CD14-positive monocyte (primary cell): ENCODE data around the gene WDCP. TPM values are rescaled to one million over a fixed set of nuclear protein-coding genes. Genes with fewer than 3 reads are reported as not detected.

Source experiments
- DNase-seq, 3 donors: peaks; one replicate each; pipeline ENCODE4 v3.0.0-alpha.2; 2011 to 2022
- H2AFZ ChIP-seq: 2 replicates; pipeline ENCODE4 v1.6.0; 2012; ENCODE audit warnings: mild to moderate bottlenecking, low read depth, low read length, inconsistent platforms; ENCODE audit not compliant: insufficient read depth, poor library complexity, severe bottlenecking
- H3K27ac ChIP-seq, 2 donors: 1 replicate in 1 of 2; 2 replicates in 1 of 2; pipeline ENCODE4 v1.5.1; 2012 to 2013; ENCODE audit warnings: low read length in 2 of 2, control low read depth in 1 of 2, inconsistent platforms in 1 of 2, low read depth in 1 of 2, mild to moderate bottlenecking in 1 of 2
- H3K27me3 ChIP-seq, 2 donors: one replicate each; pipeline versions ENCODE4 v1.6.0 to v1.6.1; 2011 to 2013; ENCODE audit warnings: low read length in 2 of 2; ENCODE audit not compliant: control insufficient read depth in 2 of 2, insufficient read depth in 2 of 2
- H3K36me3 ChIP-seq, 2 donors: replicated peaks in 1 of 2; 1 replicate in 1 of 2; 2 replicates in 1 of 2; pipeline versions ENCODE4 v1.5.1 to v1.6.1; 2012 to 2013; ENCODE audit warnings: low read length in 2 of 2, control low read depth in 1 of 2, inconsistent platforms in 1 of 2, mild to moderate bottlenecking in 1 of 2; ENCODE audit not compliant: insufficient read depth in 2 of 2, control insufficient read depth in 1 of 2
- H3K4me1 ChIP-seq, 2 donors: 1 replicate in 1 of 2; 2 replicates in 1 of 2; pipeline versions ENCODE4 v1.5.1 to v1.6.1; 2012 to 2013; ENCODE audit warnings: low read length in 2 of 2, control low read depth in 1 of 2, inconsistent platforms in 1 of 2, mild to moderate bottlenecking in 1 of 2, moderate library complexity in 1 of 2; ENCODE audit not compliant: insufficient read depth in 2 of 2, control insufficient read depth in 1 of 2
- H3K4me2 ChIP-seq: replicated peaks from 2 replicates; pipeline ENCODE3; 2012; ENCODE audit warnings: low read length, moderate library complexity, mild to moderate bottlenecking; ENCODE audit not compliant: poor library complexity, severe bottlenecking; ENCODE audit errors: extremely low read depth
- H3K4me3 ChIP-seq, 3 experiments: fragments of 200-600 bp in 1 of 3; sonication (generic) in 1 of 3; replicated peaks in 1 of 3; 1 replicate in 2 of 3; 2 replicates in 1 of 3; pipeline ENCODE4 v1.5.1; 2011 to 2013; ENCODE audit warnings: low read length in 3 of 3, mild to moderate bottlenecking in 3 of 3, control low read depth in 2 of 3, low read depth in 2 of 3, inconsistent platforms in 1 of 3, moderate library complexity in 1 of 3
- H3K79me2 ChIP-seq: 2 replicates; pipeline ENCODE4 v1.6.0; 2012; ENCODE audit warnings: mild to moderate bottlenecking, control low read depth, inconsistent platforms, low read length, moderate library complexity; ENCODE audit not compliant: insufficient read depth
- H3K9ac ChIP-seq: 2 replicates; pipeline ENCODE4 v1.6.0; 2017; ENCODE audit warnings: low read length, mild to moderate bottlenecking; ENCODE audit not compliant: insufficient read depth, poor library complexity, severe bottlenecking
- H3K9me3 ChIP-seq, 2 donors: replicated peaks in 1 of 2; 1 replicate in 1 of 2; 2 replicates in 1 of 2; pipeline versions ENCODE4 v1.5.1 to v1.6.1; 2012 to 2013; ENCODE audit warnings: low read length in 2 of 2, control low read depth in 1 of 2; ENCODE audit not compliant: control insufficient read depth in 1 of 2, insufficient read depth in 1 of 2
- H4K20me1 ChIP-seq: 2 replicates; pipeline ENCODE4 v1.6.0; 2012; ENCODE audit warnings: mild to moderate bottlenecking, low read length, control low read depth, moderate library complexity; ENCODE audit not compliant: insufficient read depth
- H3K27ac Mint-ChIP-seq, 7 donors: one replicate each; pipeline ENCODE4 v1.8.0; 2020; ENCODE audit warnings: mild to moderate bottlenecking in 7 of 7, mixed read lengths in 7 of 7, moderate library complexity in 6 of 7, inconsistent platforms in 2 of 7
- H3K27me3 Mint-ChIP-seq, 3 donors: one replicate each; pipeline ENCODE4 v1.8.0; 2021 to 2022; ENCODE audit warnings: low read depth in 3 of 3, mild to moderate bottlenecking in 3 of 3, mixed read lengths in 3 of 3, moderate library complexity in 3 of 3, inconsistent platforms in 1 of 3
- H3K36me3 Mint-ChIP-seq, 2 donors: one replicate each; pipeline ENCODE4 v1.8.0; 2020; ENCODE audit warnings: mixed read lengths in 2 of 2, inconsistent platforms in 1 of 2, mild to moderate bottlenecking in 1 of 2
- H3K4me1 Mint-ChIP-seq: one replicate; pipeline ENCODE4 v1.8.0; 2020; ENCODE audit warnings: mild to moderate bottlenecking, mixed read lengths
- H3K4me3 Mint-ChIP-seq, 2 donors: one replicate each; pipeline ENCODE4 v1.8.0; 2020; ENCODE audit warnings: mild to moderate bottlenecking in 2 of 2, mixed read lengths in 2 of 2, moderate library complexity in 1 of 2
- H3K9me3 Mint-ChIP-seq, 7 donors: one replicate each; pipeline ENCODE4 v1.8.0; 2020 to 2022; ENCODE audit warnings: mixed read lengths in 7 of 7, mild to moderate bottlenecking in 6 of 7, moderate library complexity in 6 of 7, inconsistent platforms in 2 of 7
- WGBS: methylation state at CpG from one replicate; pipeline ENCODE4 v1.1.5; 2013; ENCODE audit warnings: missing lambda C conversion rate; ENCODE audit not compliant: insufficient coverage; 5-methylcytosine and 5-hydroxymethylcytosine counted together
- intact Hi-C, 2 donors: fragments of 100-400 bp; cut with micrococcal nuclease; formaldehyde crosslinking; loops; one replicate each; pipeline versions ENCODE4 v1.15.0 to v1.15.1; 2023
- polyA plus RNA-seq, 3 donors: library from polyadenylated mRNA; depleted of rRNA in 1 of 3; unstranded in 2 of 3; stranded (reverse) in 1 of 3; fragments of 300-500 nt in 2 of 3; fragments of >200 nt in 1 of 3; fragmentation: Illumina TruSeq in 2 of 3; gene quantifications; 1 replicate in 2 of 3; 2 replicates in 1 of 3; pipeline ENCODE4 v1.2.3, GENCODE V29; 2012 to 2021
- TF ChIP-seq, protein P1 (sequence below): fragments of 200-600 bp; IDR thresholded peaks from one replicate; pipeline ENCODE4 v1.8.0; 2022; ENCODE audit warnings: antibody characterized with exemption, mild to moderate bottlenecking

WDCP gene
- polyA plus RNA-seq, 3 donors: 0.43 to 1.3 (median 0.69) TPM

DNA sequence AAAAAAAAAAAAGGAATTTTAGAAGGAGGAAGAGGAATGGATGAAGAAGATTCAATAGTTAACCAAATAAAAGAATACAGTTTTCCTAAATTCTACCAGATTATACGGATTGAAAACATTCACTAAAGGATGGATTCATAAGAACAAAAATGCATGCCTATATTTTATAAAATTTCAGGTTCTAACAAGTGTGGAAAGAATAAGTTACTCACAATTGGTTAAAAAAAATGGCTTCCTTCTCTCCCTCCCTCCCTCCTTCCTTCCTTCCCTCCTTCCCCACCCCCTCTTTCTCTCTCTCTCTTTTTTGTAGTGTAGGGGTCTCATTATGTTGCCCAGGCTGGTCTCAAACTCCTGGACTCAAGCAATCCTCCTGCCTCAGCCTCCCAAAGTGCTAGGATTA lies 39.0 kb upstream of the WDCP start:
- Histone ChIP-seq H3K4me3 (no peak overlapping the region), H3K27me3 (no peaks in the 10 kb centered on the region), H3K79me2 (peaks cover 17% of the 10 kb centered on the region), H3K9me3 (no peaks in the 10 kb centered on the region), H3K27ac (no peak overlapping the region), H3K4me1 (peaks cover 37 to 47% of the 10 kb centered on the region in 2 donors), H3K9ac (no peak overlapping the region), H4K20me1 (no peaks in the 10 kb centered on the region), H3K4me2 (no peak overlapping the region), H2AFZ (no peak overlapping the region), H3K36me3 (peaks cover 6 to 21% of the 10 kb centered on the region in 2 donors)
- Mint-ChIP-seq H3K9me3 (peaks cover 0 to 4% (median 0%) of the 10 kb centered on the region in 7 donors), H3K4me3 (no peak overlapping the region), H3K36me3 (peaks cover 22 to 51% of the 10 kb centered on the region in 2 donors), H3K27ac (no peak overlapping the region), H3K4me1 (peaks cover 48% of the 10 kb centered on the region), H3K27me3 (peaks cover 0 to 1% (median 0%) of the 10 kb centered on the region in 3 donors)
- intact Hi-C loops: no loop called here
- no CpG with 5 or more reads among the region's 1 CpG for WGBS
- TF ChIP-seq, protein P1, sequence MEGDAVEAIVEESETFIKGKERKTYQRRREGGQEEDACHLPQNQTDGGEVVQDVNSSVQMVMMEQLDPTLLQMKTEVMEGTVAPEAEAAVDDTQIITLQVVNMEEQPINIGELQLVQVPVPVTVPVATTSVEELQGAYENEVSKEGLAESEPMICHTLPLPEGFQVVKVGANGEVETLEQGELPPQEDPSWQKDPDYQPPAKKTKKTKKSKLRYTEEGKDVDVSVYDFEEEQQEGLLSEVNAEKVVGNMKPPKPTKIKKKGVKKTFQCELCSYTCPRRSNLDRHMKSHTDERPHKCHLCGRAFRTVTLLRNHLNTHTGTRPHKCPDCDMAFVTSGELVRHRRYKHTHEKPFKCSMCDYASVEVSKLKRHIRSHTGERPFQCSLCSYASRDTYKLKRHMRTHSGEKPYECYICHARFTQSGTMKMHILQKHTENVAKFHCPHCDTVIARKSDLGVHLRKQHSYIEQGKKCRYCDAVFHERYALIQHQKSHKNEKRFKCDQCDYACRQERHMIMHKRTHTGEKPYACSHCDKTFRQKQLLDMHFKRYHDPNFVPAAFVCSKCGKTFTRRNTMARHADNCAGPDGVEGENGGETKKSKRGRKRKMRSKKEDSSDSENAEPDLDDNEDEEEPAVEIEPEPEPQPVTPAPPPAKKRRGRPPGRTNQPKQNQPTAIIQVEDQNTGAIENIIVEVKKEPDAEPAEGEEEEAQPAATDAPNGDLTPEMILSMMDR: no peak
- DNase-seq: no peak

- 38% methylated on average over 3 of the region's 11 CpGs for WGBS
- Mint-ChIP-seq H3K36me3 (peaks cover 18 to 46% of the 10 kb centered on the region in 2 donors), H3K27me3 (peaks cover 0 to 1% (median 0%) of the 10 kb centered on the region in 3 donors), H3K4me3 (peak overlapping the region; percentile 94), H3K27ac (peak overlapping the region; percentile 80 to 95 (median 89)), H3K9me3 (peaks cover 0 to 3% (median 0%) of the 10 kb centered on the region in 7 donors), H3K4me1 (peaks cover 53% of the 10 kb centered on the region)
- no peaks in the 10 kb centered on the region for H3K9me3 ChIP-seq
- H3K4me2 ChIP-seq: peak overlapping the region; percentile 87
- no peak for DNase-seq
- H3K27me3 ChIP-seq: no peaks in the 10 kb centered on the region
- peaks cover 21% of the 10 kb centered on the region for H3K79me2 ChIP-seq
- TF ChIP-seq, protein P1: no peak
- peak overlapping the region; percentile 86 to 92 for H3K27ac ChIP-seq
- peak overlapping the region; percentile 42 to 92 (median 74) for H3K4me3 ChIP-seq
- peaks cover 6 to 24% of the 10 kb centered on the region in 2 donors for H3K36me3 ChIP-seq
- H2AFZ ChIP-seq: peak overlapping the region; percentile 92
- peaks cover 44 to 56% of the 10 kb centered on the region in 2 donors for H3K4me1 ChIP-seq
- H3K9ac ChIP-seq: peak overlapping the region; percentile 76
- no peaks in the 10 kb centered on the region for H4K20me1 ChIP-seq
- intact Hi-C loops: loop anchor here (2.0 kb wide), 2 partner anchors 38 to 156 kb away; partner anchors contain the start of gene WDCP (in 1 of the 2)
Measured at GRCh38 chr2:24085200-24085489, 38.0 kb upstream of the WDCP start.
